H9 (cell line): ENCODE measurements around the gene UMAD1. TPM values are rescaled to one million over a fixed set of nuclear protein-coding genes. Genes with fewer than 3 reads are reported as not detected.

ENCODE experiments used
- DNase-seq: peaks from one replicate; pipeline ENCODE4 v3.0.0-alpha.2; 2017
- H2AFZ ChIP-seq: one replicate; pipeline ENCODE4 v1.6.1; 2013; ENCODE audit warnings: mild to moderate bottlenecking, low read length, control low read depth, moderate library complexity
- H2AK5ac ChIP-seq: 2 replicates; pipeline ENCODE4 v1.6.1; 2013; ENCODE audit warnings: low read length, control low read depth, mixed read lengths; ENCODE audit not compliant: insufficient read length
- H2BK120ac ChIP-seq: one replicate; pipeline ENCODE4 v1.6.1; 2013; ENCODE audit warnings: low read depth, mild to moderate bottlenecking, low read length, control low read depth, inconsistent platforms; ENCODE audit not compliant: poor library complexity, severe bottlenecking
- H2BK12ac ChIP-seq: 2 replicates; pipeline ENCODE4 v1.6.1; 2013; ENCODE audit warnings: low read length, control low read depth, mixed read lengths, low read depth; ENCODE audit not compliant: insufficient read length
- H2BK15ac ChIP-seq: 2 replicates; pipeline ENCODE4 v1.6.1; 2013; ENCODE audit warnings: low read depth, low read length, control low read depth
- H2BK20ac ChIP-seq: one replicate; pipeline ENCODE4 v1.6.1; 2013; ENCODE audit warnings: low read depth, mild to moderate bottlenecking, low read length, control low read depth, inconsistent platforms; ENCODE audit not compliant: poor library complexity, severe bottlenecking
- H2BK5ac ChIP-seq: 2 replicates; pipeline ENCODE4 v1.6.1; 2013; ENCODE audit warnings: low read length, control low read depth, mixed read lengths; ENCODE audit not compliant: insufficient read length
- H3K14ac ChIP-seq: 2 replicates; pipeline ENCODE4 v1.6.1; 2013; ENCODE audit warnings: low read length, control low read depth; ENCODE audit not compliant: insufficient read depth
- H3K18ac ChIP-seq: 2 replicates; pipeline ENCODE4 v1.6.1; 2013; ENCODE audit warnings: low read depth, mild to moderate bottlenecking, mixed read lengths, low read length, control low read depth; ENCODE audit not compliant: insufficient read length
- H3K23ac ChIP-seq: 2 replicates; pipeline ENCODE4 v1.6.1; 2013; ENCODE audit warnings: low read length, control low read depth, mixed read lengths, low read depth; ENCODE audit not compliant: insufficient read length
- H3K23me2 ChIP-seq: 2 replicates; pipeline ENCODE4 v1.6.1; 2013; ENCODE audit warnings: low read depth, mild to moderate bottlenecking, mixed read lengths, low read length, control low read depth; ENCODE audit not compliant: insufficient read length, poor library complexity, severe bottlenecking
- H3K27ac ChIP-seq: 2 replicates; pipeline ENCODE4 v1.5.1; 2013; ENCODE audit warnings: low read length, control low read depth, mixed read lengths, low read depth; ENCODE audit not compliant: insufficient read length
- H3K27me3 ChIP-seq: 2 replicates; pipeline ENCODE4 v1.6.1; 2013; ENCODE audit warnings: low read length, control low read depth, inconsistent platforms; ENCODE audit not compliant: insufficient read depth
- H3K4ac ChIP-seq: 2 replicates; pipeline ENCODE4 v1.6.1; 2013; ENCODE audit warnings: low read depth, mild to moderate bottlenecking, control low read depth, inconsistent platforms, low read length, moderate library complexity
- H3K4me1 ChIP-seq: 2 replicates; pipeline ENCODE4 v1.6.1; 2013; ENCODE audit warnings: low read length, control low read depth, inconsistent platforms; ENCODE audit not compliant: insufficient read depth
- H3K4me2 ChIP-seq: 2 replicates; pipeline ENCODE4 v1.6.1; 2013; ENCODE audit warnings: low read length, control low read depth, mixed read lengths; ENCODE audit not compliant: insufficient read length, insufficient read depth
- H3K56ac ChIP-seq: 2 replicates; pipeline ENCODE4 v1.6.1; 2013; ENCODE audit warnings: low read depth, mild to moderate bottlenecking, mixed read lengths, low read length, control low read depth; ENCODE audit not compliant: insufficient read length
- H3K79me1 ChIP-seq: 2 replicates; pipeline ENCODE4 v1.6.1; 2013; ENCODE audit warnings: low read depth, mild to moderate bottlenecking, moderate library complexity, low read length, control low read depth, inconsistent platforms; ENCODE audit not compliant: insufficient read depth, poor library complexity, severe bottlenecking
- H3K79me2 ChIP-seq: 2 replicates; pipeline ENCODE4 v1.6.1; 2013; ENCODE audit warnings: low read length, control low read depth, inconsistent platforms; ENCODE audit not compliant: insufficient read depth
- H3K9ac ChIP-seq: 2 replicates; pipeline ENCODE4 v1.6.1; 2013; ENCODE audit warnings: low read length, control low read depth, mixed read lengths; ENCODE audit not compliant: insufficient read length; ENCODE audit errors: extremely low read depth
- H3K9me3 ChIP-seq: one replicate; pipeline ENCODE4 v1.6.1; 2013; ENCODE audit warnings: low read depth, low read length, inconsistent platforms; ENCODE audit not compliant: control insufficient read depth
- H3T11ph ChIP-seq: one replicate; pipeline ENCODE4 v1.6.1; 2013; ENCODE audit warnings: mild to moderate bottlenecking, low read length, control low read depth, inconsistent platforms
- H4K20me1 ChIP-seq: one replicate; pipeline ENCODE4 v1.6.1; 2013; ENCODE audit not compliant: control insufficient read depth, insufficient read length, insufficient read depth
- H4K5ac ChIP-seq: 2 replicates; pipeline ENCODE4 v1.6.1; 2013; ENCODE audit warnings: low read depth, mild to moderate bottlenecking, mixed read lengths, low read length, control low read depth; ENCODE audit not compliant: insufficient read length
- H4K8ac ChIP-seq: replicated peaks from 2 replicates; pipeline ENCODE4 v1.6.1; 2013; ENCODE audit warnings: low read length, control low read depth, mixed read lengths, low read depth; ENCODE audit not compliant: insufficient read length
- H4K91ac ChIP-seq: 2 replicates; pipeline ENCODE4 v1.6.1; 2013; ENCODE audit warnings: low read depth, mild to moderate bottlenecking, moderate library complexity, mixed read lengths, low read length, control low read depth; ENCODE audit not compliant: insufficient read length
- H3K27ac Mint-ChIP-seq, 3 experiments: 2 replicates in 2 of 3; 3 replicates in 1 of 3; pipeline ENCODE4 v1.8.0; 2020 to 2021; ENCODE audit warnings: mixed read lengths in 3 of 3, mild to moderate bottlenecking in 1 of 3, moderate library complexity in 1 of 3
- H3K27me3 Mint-ChIP-seq: 2 replicates; pipeline ENCODE4 v1.8.0; 2021; ENCODE audit warnings: low read depth, mild to moderate bottlenecking, moderate library complexity, mixed read lengths
- H3K36me3 Mint-ChIP-seq, 3 experiments: 2 replicates in 2 of 3; 3 replicates in 1 of 3; pipeline ENCODE4 v1.8.0; 2020 to 2021; ENCODE audit warnings: low read depth in 3 of 3, mixed read lengths in 3 of 3; ENCODE audit not compliant: insufficient read depth in 1 of 3
- H3K4me1 Mint-ChIP-seq, 2 experiments: 2 replicates each; pipeline ENCODE4 v1.8.0; 2020; ENCODE audit warnings: mixed read lengths in 2 of 2
- H3K4me3 Mint-ChIP-seq, 2 experiments: 2 replicates in 1 of 2; 3 replicates in 1 of 2; pipeline ENCODE4 v1.8.0; 2020 to 2021; ENCODE audit warnings: mild to moderate bottlenecking in 2 of 2, mixed read lengths in 2 of 2, moderate library complexity in 1 of 2
- H3K9me3 Mint-ChIP-seq, 2 experiments: 2 replicates in 1 of 2; 3 replicates in 1 of 2; pipeline ENCODE4 v1.8.0; 2020; ENCODE audit warnings: mild to moderate bottlenecking in 2 of 2, mixed read lengths in 2 of 2, moderate library complexity in 1 of 2
- WGBS: extraction: QIAGEN DNeasy Blood & Tissue Kit; methylation state at CpG from one replicate; pipeline ENCODE4 v1.1.7; 2013; ENCODE audit warnings: missing lambda C conversion rate, low lambda C conversion rate, mixed read lengths; ENCODE audit not compliant: insufficient read length; ENCODE audit errors: extremely low coverage; 5-methylcytosine and 5-hydroxymethylcytosine counted together
- total RNA-seq: library from RNA; stranded (reverse); gene quantifications from 2 replicates; pipeline ENCODE4 v1.2.1, GENCODE V29; 2021
- TF ChIP-seq, protein P1 (sequence below): fragments of 200-600 bp; sonication (generic); conservative IDR thresholded peaks from 3 replicates; pipeline ENCODE4 v1.8.0; 2021; ENCODE audit warnings: antibody characterized with exemption, mild to moderate bottlenecking

The UMAD1 gene
- total RNA-seq, 1 experiment from 2014 or later: 8.9 TPM

DNA sequence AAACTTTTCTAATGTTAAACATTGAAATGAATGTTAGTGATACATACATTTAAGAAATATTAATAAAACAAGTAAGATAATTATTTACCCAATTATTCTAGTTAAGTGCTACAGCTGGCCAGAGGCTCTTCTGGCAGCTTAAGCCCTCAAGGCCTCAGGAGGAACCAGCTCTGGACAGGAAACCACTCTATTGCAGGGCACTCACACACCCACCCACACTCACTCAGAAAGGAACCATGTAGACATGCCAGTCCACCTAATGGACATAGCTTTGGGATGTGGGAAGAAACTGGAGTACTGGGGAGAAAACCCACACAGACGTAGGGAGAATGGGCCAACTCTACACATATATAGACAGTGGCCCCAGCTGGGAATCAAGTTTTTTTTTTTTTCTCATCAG is 28.2 kb downstream of the UMAD1 start:
- Histone ChIP-seq H3K4me2 (no peak overlapping the region), H3K56ac (no peak overlapping the region), H2BK120ac (no peak overlapping the region), H3K14ac (no peak overlapping the region), H3K79me2 (no peaks in the 10 kb centered on the region; the same call in 1 of the 2 replicates), H3K23ac (no peak overlapping the region), H2AFZ (no peak overlapping the region), H3K4ac (no peak overlapping the region), H3K27ac (no peak overlapping the region), H3K9ac (no peak overlapping the region), H2BK12ac (no peak overlapping the region), H4K8ac (no peak overlapping the region), H3K27me3 (no peaks in the 10 kb centered on the region), H3K4me1 (no peaks in the 10 kb centered on the region), H2AK5ac (no peak overlapping the region), H3K79me1 (no peaks in the 10 kb centered on the region), H3T11ph (no peak overlapping the region), H3K9me3 (no peaks in the 10 kb centered on the region), H2BK5ac (no peak overlapping the region), H4K91ac (no peak overlapping the region), H3K18ac (no peak overlapping the region), H3K23me2 (no peaks in the 10 kb centered on the region), H4K5ac (no peak overlapping the region), H2BK15ac (no peak overlapping the region), H2BK20ac (no peak overlapping the region), H4K20me1 (no peaks in the 10 kb centered on the region)
- no peak overlapping the region for H3K27ac Mint-ChIP-seq
- no CpG with 5 or more reads among the region's 1 CpG for WGBS
- no peak for DNase-seq
- H3K27me3 Mint-ChIP-seq: no peaks in the 10 kb centered on the region
- H3K4me1 Mint-ChIP-seq: peaks cover 20 to 25% of the 10 kb centered on the region in 2 experiments
- H3K4me3 Mint-ChIP-seq: no peak overlapping the region
- H3K9me3 Mint-ChIP-seq: no peaks in the 10 kb centered on the region
- peaks cover 0 to 1% (median 1%) of the 10 kb centered on the region in 3 experiments; a peak in 1 of 7 replicates for H3K36me3 Mint-ChIP-seq
- TF ChIP-seq, protein P1, sequence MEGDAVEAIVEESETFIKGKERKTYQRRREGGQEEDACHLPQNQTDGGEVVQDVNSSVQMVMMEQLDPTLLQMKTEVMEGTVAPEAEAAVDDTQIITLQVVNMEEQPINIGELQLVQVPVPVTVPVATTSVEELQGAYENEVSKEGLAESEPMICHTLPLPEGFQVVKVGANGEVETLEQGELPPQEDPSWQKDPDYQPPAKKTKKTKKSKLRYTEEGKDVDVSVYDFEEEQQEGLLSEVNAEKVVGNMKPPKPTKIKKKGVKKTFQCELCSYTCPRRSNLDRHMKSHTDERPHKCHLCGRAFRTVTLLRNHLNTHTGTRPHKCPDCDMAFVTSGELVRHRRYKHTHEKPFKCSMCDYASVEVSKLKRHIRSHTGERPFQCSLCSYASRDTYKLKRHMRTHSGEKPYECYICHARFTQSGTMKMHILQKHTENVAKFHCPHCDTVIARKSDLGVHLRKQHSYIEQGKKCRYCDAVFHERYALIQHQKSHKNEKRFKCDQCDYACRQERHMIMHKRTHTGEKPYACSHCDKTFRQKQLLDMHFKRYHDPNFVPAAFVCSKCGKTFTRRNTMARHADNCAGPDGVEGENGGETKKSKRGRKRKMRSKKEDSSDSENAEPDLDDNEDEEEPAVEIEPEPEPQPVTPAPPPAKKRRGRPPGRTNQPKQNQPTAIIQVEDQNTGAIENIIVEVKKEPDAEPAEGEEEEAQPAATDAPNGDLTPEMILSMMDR: no peak
